ENCODE data around the gene SPTB.

SPTB gene

GRCh38 chr14:64705381-64706118 lies 174.2 kb downstream of the SPTB start:
- no peak for TF ChIP-seq CTCF (IDR thresholded peaks at IDR 0.05; ENCODE audit: extremely low read depth, insufficient read depth, missing control alignments)
- in situ Hi-C loops (cut with MboI; ENCODE audit: low pct_unique_long_range_greater_than_20kb, low sequenced_read_pairs, unreplicated experiment) = no loop called here
- DNase-seq (ENCODE audit: low spot score) = no peak

GRCh38 chr14:64704743-64705380 lies 174.8 kb downstream of the SPTB start:
- no peak for DNase-seq (ENCODE audit: low spot score)
- no peak for TF ChIP-seq CTCF (IDR thresholded peaks at IDR 0.05; ENCODE audit: extremely low read depth, insufficient read depth, missing control alignments)
- in situ Hi-C loops (cut with MboI; ENCODE audit: low pct_unique_long_range_greater_than_20kb, low sequenced_read_pairs, unreplicated experiment) = no loop called here

GRCh38 chr14:64704143-64704742 lies 175.5 kb downstream of the SPTB start, which contains the start of gene PLEKHG3:
Gene PLEKHG3, plus strand, starts transcription at chr14:64704424. Its CDS starts 23,208 bp downstream, at chr14:64727632.
- DNase-seq (ENCODE audit: low spot score) = peak; percentile 50

GRCh38 chr14:64703395-64704142 lies 176.1 kb downstream of the SPTB start:
- in situ Hi-C loops (cut with MboI; ENCODE audit: low pct_unique_long_range_greater_than_20kb, low sequenced_read_pairs, unreplicated experiment) = no loop called here
- DNase-seq (ENCODE audit: low spot score) = no peak
- TF ChIP-seq CTCF (IDR thresholded peaks at IDR 0.05; ENCODE audit: extremely low read depth, insufficient read depth, missing control alignments) = no peak

More at GRCh38 chr14:64704143-64704742, 175.5 kb downstream of the SPTB start, which contains the start of gene PLEKHG3:
- in situ Hi-C loops (cut with MboI; ENCODE audit: low pct_unique_long_range_greater_than_20kb, low sequenced_read_pairs, unreplicated experiment) = no loop called here
- no peak for TF ChIP-seq CTCF (IDR thresholded peaks at IDR 0.05; ENCODE audit: extremely low read depth, insufficient read depth, missing control alignments)

GRCh38 chr14:64702493-64703394 lies 177.0 kb downstream of the SPTB start:
- in situ Hi-C loops (cut with MboI; ENCODE audit: low pct_unique_long_range_greater_than_20kb, low sequenced_read_pairs, unreplicated experiment) = no loop called here
- no peak for TF ChIP-seq CTCF (IDR thresholded peaks at IDR 0.05; ENCODE audit: extremely low read depth, insufficient read depth, missing control alignments)
- no peak for DNase-seq (ENCODE audit: low spot score)
